Endodermal cell (in vitro differentiated cells): Measurements from ENCODE around the gene MALAT1. TPM values are rescaled to one million over a fixed set of nuclear protein-coding genes. Genes with fewer than 3 reads are reported as not detected.

Experiments used
- DNase-seq: peaks from one replicate; pipeline ENCODE4 v3.0.0-alpha.2; 2017
- H3K27ac ChIP-seq: 2 replicates; pipeline ENCODE4 v1.5.1; 2013; ENCODE audit warnings: mild to moderate bottlenecking, low read depth, low read length, moderate library complexity
- H3K27me3 ChIP-seq: 2 replicates; pipeline ENCODE4 v1.6.1; 2013; ENCODE audit warnings: mild to moderate bottlenecking, low read length, moderate library complexity; ENCODE audit not compliant: insufficient read depth, control insufficient read depth, poor library complexity, severe bottlenecking
- H3K36me3 ChIP-seq: 2 replicates; pipeline ENCODE4 v1.7.0; 2013; ENCODE audit warnings: mild to moderate bottlenecking, low read length, moderate library complexity; ENCODE audit not compliant: control insufficient read depth, insufficient read depth
- H3K4me1 ChIP-seq: one replicate; pipeline ENCODE4 v1.7.0; 2013; ENCODE audit warnings: low read length; ENCODE audit not compliant: control insufficient read depth, insufficient read depth
- H3K4me3 ChIP-seq: 2 replicates; pipeline ENCODE4 v1.5.1; 2013; ENCODE audit warnings: mild to moderate bottlenecking, low read length, moderate library complexity
- H3K9ac ChIP-seq: 2 replicates; pipeline ENCODE4 v1.6.1; 2013; ENCODE audit warnings: mild to moderate bottlenecking, low read length, moderate library complexity; ENCODE audit not compliant: poor library complexity, severe bottlenecking; ENCODE audit errors: extremely low read depth
- H3K9me3 ChIP-seq: 2 replicates; pipeline ENCODE4 v1.6.1; 2013; ENCODE audit warnings: mild to moderate bottlenecking, low read length, moderate library complexity; ENCODE audit not compliant: control insufficient read depth
- H3K27ac Mint-ChIP-seq: 2 replicates; pipeline ENCODE4 v1.8.0; 2020; ENCODE audit warnings: mixed read lengths
- H3K27me3 Mint-ChIP-seq: 2 replicates; pipeline ENCODE4 v1.8.0; 2021; ENCODE audit warnings: mild to moderate bottlenecking, mixed read lengths; ENCODE audit not compliant: insufficient read depth
- H3K36me3 Mint-ChIP-seq: 2 replicates; pipeline ENCODE4 v1.8.0; 2020; ENCODE audit warnings: low read depth, mixed read lengths
- H3K4me1 Mint-ChIP-seq: 2 replicates; pipeline ENCODE4 v1.8.0; 2020; ENCODE audit warnings: mixed read lengths
- H3K4me3 Mint-ChIP-seq: 2 replicates; pipeline ENCODE4 v1.8.0; 2020; ENCODE audit warnings: mild to moderate bottlenecking, moderate library complexity, mixed read lengths
- H3K9me3 Mint-ChIP-seq: 2 replicates; pipeline ENCODE4 v1.8.0; 2020; ENCODE audit warnings: mild to moderate bottlenecking, mixed read lengths
- WGBS, 2 experiments: methylation state at CpG; one replicate each; pipeline versions ENCODE4 v1.1.5 to v1.1.7; 2013; ENCODE audit warnings: missing lambda C conversion rate in 2 of 2, mixed read lengths in 1 of 2; ENCODE audit not compliant: insufficient coverage in 1 of 2, insufficient read length in 1 of 2; 5-methylcytosine and 5-hydroxymethylcytosine counted together
- total RNA-seq, 2 donors: library from RNA; stranded (reverse); fragmentation: NEBNext Ultra II Directional in 1 of 2; extraction: Animal tissue kit (Norgen Biotek cat#: 25700) in 1 of 2; gene quantifications; 2 replicates in 1 of 2; 3 replicates in 1 of 2; pipeline ENCODE4 v1.2.1, GENCODE V29; 2021
- TF ChIP-seq, protein P1 (sequence below): fragments of 200-600 bp; sonication (generic); conservative IDR thresholded peaks from 2 replicates; pipeline ENCODE4 v1.5.0; 2021; ENCODE audit warnings: antibody characterized with exemption, mild to moderate bottlenecking

MALAT1 gene
- total RNA-seq, 2 donors from 2014 or later: 5,233 to 6,894 TPM

DNA sequence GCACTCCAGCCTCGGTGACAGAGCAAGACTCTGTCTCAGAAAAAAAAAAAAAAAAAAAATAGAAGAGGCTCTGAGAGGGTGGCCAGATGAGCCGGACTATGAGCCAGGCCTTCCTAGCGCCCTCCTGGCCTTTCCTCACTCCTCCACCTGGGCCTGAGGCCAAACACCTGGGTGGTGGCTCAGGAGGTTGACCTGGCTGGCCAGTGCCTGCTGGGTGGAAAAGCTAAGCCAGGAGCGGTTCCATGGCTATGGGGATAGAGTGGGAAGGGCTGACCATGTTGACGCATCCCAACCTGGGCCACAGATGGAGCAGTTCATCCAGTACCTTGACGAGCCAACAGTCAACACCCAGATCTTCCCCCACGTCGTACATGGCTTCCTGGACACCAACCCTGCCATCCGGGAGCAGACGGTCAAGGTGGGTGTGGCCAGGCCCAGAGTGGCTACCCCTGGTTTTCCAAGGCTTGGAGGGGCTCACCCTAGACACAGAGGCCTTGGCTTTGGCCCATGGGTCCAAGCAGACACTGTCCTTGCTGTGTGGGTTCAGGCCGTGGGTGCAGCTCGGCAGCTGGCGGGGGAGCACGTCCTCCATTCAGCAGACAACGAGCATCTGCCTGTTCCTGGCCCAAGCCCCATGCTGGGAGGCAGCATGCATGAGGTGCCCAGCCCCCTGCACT, 33.7 kb downstream of the MALAT1 start:
- WGBS, 2 experiments: 93 to 94% methylated on average over 7 to 15 of the region's 15 CpGs
- Histone ChIP-seq H3K27ac (no peak overlapping the region), H3K4me1 (no peaks in the 10 kb centered on the region), H3K9me3 (no peaks in the 10 kb centered on the region), H3K36me3 (peaks cover 63% of the 10 kb centered on the region), H3K27me3 (peaks cover 1% of the 10 kb centered on the region), H3K9ac (no peak overlapping the region), H3K4me3 (no peak overlapping the region)
- no peaks in the 10 kb centered on the region for H3K9me3 Mint-ChIP-seq
- H3K36me3 Mint-ChIP-seq: peaks cover 56% of the 10 kb centered on the region
- DNase-seq: no peak
- H3K27ac Mint-ChIP-seq: no peak overlapping the region
- H3K4me3 Mint-ChIP-seq: no peak overlapping the region
- H3K4me1 Mint-ChIP-seq: no peaks in the 10 kb centered on the region
- H3K27me3 Mint-ChIP-seq: peaks cover 1% of the 10 kb centered on the region
- TF ChIP-seq, protein P1, sequence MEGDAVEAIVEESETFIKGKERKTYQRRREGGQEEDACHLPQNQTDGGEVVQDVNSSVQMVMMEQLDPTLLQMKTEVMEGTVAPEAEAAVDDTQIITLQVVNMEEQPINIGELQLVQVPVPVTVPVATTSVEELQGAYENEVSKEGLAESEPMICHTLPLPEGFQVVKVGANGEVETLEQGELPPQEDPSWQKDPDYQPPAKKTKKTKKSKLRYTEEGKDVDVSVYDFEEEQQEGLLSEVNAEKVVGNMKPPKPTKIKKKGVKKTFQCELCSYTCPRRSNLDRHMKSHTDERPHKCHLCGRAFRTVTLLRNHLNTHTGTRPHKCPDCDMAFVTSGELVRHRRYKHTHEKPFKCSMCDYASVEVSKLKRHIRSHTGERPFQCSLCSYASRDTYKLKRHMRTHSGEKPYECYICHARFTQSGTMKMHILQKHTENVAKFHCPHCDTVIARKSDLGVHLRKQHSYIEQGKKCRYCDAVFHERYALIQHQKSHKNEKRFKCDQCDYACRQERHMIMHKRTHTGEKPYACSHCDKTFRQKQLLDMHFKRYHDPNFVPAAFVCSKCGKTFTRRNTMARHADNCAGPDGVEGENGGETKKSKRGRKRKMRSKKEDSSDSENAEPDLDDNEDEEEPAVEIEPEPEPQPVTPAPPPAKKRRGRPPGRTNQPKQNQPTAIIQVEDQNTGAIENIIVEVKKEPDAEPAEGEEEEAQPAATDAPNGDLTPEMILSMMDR: no peak

DNA sequence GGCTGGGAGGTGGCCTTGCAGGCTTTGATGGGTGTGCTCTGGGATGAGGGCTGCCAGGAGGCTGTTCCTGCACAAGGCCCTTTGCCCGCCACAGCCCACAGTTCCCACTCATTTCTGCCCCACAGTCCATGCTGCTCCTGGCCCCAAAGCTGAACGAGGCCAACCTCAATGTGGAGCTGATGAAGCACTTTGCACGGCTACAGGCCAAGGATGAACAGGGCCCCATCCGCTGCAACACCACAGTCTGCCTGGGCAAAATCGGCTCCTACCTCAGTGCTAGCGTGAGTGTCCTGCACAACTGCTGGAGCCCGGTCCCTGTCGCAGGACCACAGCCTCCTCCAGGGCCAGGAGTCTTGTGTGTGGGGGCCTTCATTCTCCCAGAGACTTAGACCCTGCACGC, 36.3 kb downstream of the MALAT1 start:
- Histone ChIP-seq H3K4me1 (no peaks in the 10 kb centered on the region), H3K27ac (no peak overlapping the region), H3K27me3 (peaks cover 27% of the 10 kb centered on the region), H3K36me3 (peaks cover 49% of the 10 kb centered on the region), H3K4me3 (no peak overlapping the region), H3K9me3 (no peaks in the 10 kb centered on the region), H3K9ac (no peak overlapping the region)
- Mint-ChIP-seq H3K4me1 (no peaks in the 10 kb centered on the region), H3K36me3 (peaks cover 54% of the 10 kb centered on the region), H3K27ac (no peak overlapping the region), H3K27me3 (peaks cover 21% of the 10 kb centered on the region), H3K4me3 (no peak overlapping the region), H3K9me3 (no peaks in the 10 kb centered on the region)
- TF ChIP-seq, protein P1: no peak
- no peak for DNase-seq
- WGBS, 2 experiments: 92 to 94% methylated on average over 7 to 9 of the region's 9 CpGs

DNA sequence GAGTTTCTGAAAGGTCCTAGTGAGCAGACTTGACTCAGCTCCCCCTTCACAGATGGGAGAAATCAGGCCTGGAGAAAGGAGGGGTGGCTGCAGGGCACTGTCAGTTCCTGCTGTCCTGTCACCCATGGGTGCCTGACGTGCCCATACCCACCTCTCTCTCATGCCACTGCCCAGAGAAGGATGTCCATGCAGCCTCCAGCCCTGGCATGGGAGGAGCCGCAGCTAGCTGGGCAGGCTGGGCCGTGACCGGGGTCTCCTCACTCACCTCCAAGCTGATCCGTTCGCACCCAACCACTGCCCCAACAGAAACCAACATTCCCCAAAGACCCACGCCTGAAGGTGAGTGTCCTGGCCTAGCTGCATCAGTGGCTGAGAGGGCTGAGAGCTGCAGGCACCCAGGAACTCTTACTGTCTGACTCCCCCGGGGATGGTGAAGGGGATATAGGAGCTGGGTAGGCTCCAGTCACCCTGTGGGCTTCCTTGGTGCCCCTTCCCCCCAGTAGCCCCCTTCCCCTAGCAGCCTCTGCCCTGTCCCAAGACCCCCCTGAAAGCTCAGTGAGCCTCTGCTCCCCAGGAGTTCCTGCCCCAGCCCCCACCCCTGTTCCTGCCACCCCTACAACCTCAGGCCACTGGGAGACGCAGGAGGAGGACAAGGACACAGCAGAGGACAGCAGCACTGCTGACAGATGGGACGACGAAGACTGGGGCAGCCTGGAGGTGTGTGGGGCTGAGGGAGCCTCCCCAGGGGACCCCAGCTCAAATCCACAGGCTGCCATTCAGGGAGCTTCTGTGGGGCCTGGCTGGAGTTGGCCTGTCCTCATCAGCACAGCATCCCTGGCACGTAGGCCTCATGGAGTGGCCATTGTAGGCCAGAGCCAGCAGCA, 37.8 kb downstream of the MALAT1 start:
- Mint-ChIP-seq H3K4me1 (no peaks in the 10 kb centered on the region), H3K27ac (peak overlapping the region; percentile 61), H3K36me3 (peaks cover 41% of the 10 kb centered on the region), H3K9me3 (no peaks in the 10 kb centered on the region), H3K4me3 (no peak overlapping the region), H3K27me3 (peaks cover 34% of the 10 kb centered on the region)
- H3K9me3 ChIP-seq: no peaks in the 10 kb centered on the region
- H3K4me1 ChIP-seq: no peaks in the 10 kb centered on the region
- H3K9ac ChIP-seq: no peak overlapping the region
- no peak for DNase-seq
- TF ChIP-seq, protein P1: no peak
- no peak overlapping the region for H3K4me3 ChIP-seq
- 94 to 100% methylated on average over 7 to 12 of the region's 12 CpGs for WGBS, 2 experiments
- peaks cover 41% of the 10 kb centered on the region for H3K27me3 ChIP-seq
- no peak overlapping the region for H3K27ac ChIP-seq
- peaks cover 35% of the 10 kb centered on the region for H3K36me3 ChIP-seq
